ENCODE results near the gene LRP4. TPM values are rescaled to one million over a fixed set of nuclear protein-coding genes. Genes with fewer than 3 reads are reported as not detected.

The LRP4 gene
- total and polyA plus RNA-seq, 2 of the 13 experiments (the other 11 are each of a cell fraction or from before 2014, with no cell fraction given): 4.7 to 13.3 TPM

DNA sequence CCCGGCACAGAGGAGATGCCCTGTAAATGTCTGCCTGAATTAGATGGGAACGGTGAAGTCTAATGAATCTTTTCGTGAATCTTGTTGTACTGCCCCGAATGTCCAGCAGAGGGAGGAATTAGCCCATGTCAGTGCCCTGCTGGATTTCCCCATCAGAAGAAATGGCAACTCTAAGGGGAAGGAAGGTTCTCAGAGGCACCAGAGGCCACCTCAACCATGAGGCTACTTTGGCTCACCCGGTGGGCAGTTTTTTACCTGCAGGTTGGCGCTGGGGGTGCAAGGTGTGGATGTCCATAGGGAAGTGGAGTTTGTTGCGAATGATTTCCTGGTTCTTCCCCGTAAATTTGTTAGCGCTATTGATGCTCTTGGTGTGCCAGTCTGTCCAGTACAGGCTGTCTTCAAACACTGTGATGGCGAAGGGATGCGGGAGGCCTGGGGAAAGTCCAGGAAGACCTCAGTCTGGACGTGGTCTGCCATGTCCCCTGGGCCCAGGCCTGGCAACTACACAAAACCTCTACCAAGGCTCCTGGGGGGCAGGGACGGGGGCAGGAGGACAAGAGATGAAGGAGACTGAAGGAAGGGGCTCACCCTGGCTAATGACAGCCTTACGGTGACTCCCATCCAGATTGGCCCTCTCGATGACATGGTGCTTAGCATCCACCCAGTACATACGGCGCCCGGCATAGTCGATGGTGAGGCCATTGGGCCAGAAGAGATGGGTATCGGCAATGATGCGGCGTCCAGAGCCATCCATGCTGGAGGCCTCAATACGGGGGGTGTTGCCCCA, 28.5 kb downstream of the LRP4 start (continued):
- TF ChIP-seq ZNF496 (CRISPR knock-in tag; IDR thresholded peaks at IDR 0.05; ENCODE audit: insufficient replicate concordance): no peak
- 0 out of 2 replicates have a peak, but pooled peaks have one; percentile 24 for TF ChIP-seq ERF (CRISPR knock-in tag; IDR thresholded peaks at IDR 0.05)
- TF ChIP-seq CEBPG (CRISPR knock-in tag; IDR thresholded peaks at IDR 0.05): peak; percentile 47
- no peak for TF ChIP-seq ZNF768 (CRISPR knock-in tag; IDR thresholded peaks at IDR 0.05)
- no peak for TF ChIP-seq MZF1 (CRISPR knock-in tag; IDR thresholded peaks at IDR 0.05; ENCODE audit: borderline replicate concordance)

DNA sequence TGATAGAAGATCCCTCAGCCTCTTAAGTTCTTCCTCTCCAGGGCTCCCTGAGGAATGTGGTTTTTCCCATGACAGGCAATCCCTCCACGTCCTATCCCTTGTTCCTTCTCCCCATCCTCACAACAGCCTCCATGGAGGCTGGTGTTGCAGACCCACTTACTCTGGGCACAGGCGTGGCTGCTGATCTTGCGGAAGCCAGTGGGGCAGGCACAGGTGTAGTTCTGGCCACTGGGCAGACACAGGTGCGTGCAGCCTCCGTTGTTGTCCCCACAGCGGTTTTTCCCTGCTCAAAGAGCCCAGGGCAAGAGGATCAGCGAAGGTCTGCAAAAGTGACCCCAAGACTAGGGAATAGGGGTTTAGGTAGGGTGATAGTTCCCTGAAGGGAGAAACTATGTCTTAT, 29.1 kb downstream of the LRP4 start:
- H3K36me3 ChIP-seq (replicated peaks in 1 of 2; ENCODE audit: control insufficient read depth in 1 of 2, insufficient read depth in 2 of 2, low read length in 2 of 2): peaks cover 12 to 48% of the 10 kb centered on the region in 2 experiments
- no peaks in the 10 kb centered on the region for H3K27me3 ChIP-seq (ENCODE audit: control insufficient read depth in 1 of 2, insufficient read depth in 2 of 2, low read length in 2 of 2)
- H3K9me3 ChIP-seq (ENCODE audit: low read length): no peaks in the 10 kb centered on the region
- H3K79me2 ChIP-seq (ENCODE audit: insufficient read depth, low read length): no peaks in the 10 kb centered on the region
- TF ChIP-seq, protein P1, sequence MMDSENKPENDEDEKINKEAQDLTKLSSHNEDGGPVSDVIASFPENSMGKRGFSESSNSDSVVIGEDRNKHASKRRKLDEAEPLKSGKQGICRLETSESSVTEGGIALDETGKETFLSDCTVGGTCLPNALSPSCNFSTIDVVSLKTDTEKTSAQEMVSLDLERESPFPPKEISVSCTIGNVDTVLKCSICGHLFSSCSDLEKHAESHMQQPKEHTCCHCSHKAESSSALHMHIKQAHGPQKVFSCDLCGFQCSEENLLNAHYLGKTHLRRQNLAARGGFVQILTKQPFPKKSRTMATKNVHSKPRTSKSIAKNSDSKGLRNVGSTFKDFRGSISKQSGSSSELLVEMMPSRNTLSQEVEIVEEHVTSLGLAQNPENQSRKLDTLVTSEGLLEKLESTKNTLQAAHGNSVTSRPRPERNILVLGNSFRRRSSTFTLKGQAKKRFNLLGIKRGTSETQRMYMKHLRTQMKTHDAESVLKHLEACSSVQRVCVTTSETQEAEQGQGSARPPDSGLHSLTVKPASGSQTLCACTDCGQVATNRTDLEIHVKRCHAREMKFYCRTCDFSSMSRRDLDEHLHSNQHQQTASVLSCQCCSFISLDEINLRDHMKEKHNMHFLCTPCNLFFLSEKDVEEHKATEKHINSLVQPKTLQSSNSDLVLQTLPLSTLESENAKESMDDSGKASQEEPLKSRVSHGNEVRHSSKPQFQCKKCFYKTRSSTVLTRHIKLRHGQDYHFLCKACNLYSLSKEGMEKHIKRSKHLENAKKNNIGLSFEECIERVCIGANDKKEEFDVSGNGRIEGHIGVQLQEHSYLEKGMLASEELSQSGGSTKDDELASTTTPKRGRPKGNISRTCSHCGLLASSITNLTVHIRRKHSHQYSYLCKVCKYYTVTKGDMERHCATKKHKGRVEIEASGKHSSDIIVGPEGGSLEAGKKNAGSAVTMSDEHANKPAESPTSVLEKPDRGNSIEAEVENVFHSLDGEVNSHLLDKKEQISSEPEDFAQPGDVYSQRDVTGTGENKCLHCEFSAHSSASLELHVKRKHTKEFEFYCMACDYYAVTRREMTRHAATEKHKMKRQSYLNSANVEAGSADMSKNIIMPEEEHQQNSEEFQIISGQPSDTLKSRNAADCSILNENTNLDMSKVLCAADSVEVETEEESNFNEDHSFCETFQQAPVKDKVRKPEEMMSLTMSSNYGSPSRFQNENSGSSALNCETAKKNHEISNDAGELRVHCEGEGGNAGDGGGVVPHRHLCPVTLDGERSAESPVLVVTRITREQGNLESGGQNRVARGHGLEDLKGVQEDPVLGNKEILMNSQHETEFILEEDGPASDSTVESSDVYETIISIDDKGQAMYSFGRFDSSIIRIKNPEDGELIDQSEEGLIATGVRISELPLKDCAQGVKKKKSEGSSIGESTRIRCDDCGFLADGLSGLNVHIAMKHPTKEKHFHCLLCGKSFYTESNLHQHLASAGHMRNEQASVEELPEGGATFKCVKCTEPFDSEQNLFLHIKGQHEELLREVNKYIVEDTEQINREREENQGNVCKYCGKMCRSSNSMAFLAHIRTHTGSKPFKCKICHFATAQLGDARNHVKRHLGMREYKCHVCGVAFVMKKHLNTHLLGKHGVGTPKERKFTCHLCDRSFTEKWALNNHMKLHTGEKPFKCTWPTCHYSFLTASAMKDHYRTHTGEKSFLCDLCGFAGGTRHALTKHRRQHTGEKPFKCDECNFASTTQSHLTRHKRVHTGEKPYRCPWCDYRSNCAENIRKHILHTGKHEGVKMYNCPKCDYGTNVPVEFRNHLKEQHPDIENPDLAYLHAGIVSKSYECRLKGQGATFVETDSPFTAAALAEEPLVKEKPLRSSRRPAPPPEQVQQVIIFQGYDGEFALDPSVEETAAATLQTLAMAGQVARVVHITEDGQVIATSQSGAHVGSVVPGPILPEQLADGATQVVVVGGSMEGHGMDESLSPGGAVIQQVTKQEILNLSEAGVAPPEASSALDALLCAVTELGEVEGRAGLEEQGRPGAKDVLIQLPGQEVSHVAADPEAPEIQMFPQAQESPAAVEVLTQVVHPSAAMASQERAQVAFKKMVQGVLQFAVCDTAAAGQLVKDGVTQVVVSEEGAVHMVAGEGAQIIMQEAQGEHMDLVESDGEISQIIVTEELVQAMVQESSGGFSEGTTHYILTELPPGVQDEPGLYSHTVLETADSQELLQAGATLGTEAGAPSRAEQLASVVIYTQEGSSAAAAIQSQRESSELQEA (CRISPR knock-in tag; IDR thresholded peaks at IDR 0.05; ENCODE audit: not compliant biosample characterization): no peak
- TF ChIP-seq ZKSCAN8 (CRISPR knock-in tag; IDR thresholded peaks at IDR 0.05; ENCODE audit: borderline replicate concordance) (no peak), HNRNPL (IDR thresholded peaks at IDR 0.05; ENCODE audit: low read depth, low read length) (no peak), MED8 (CRISPR knock-in tag; IDR thresholded peaks at IDR 0.05; ENCODE audit: insufficient replicate concordance) (no peak), STAG1 (CRISPR knock-in tag; IDR thresholded peaks at IDR 0.05) (no peak), MEIS2 (CRISPR knock-in tag; IDR thresholded peaks at IDR 0.05) (no peak), ZNF713 (CRISPR knock-in tag; IDR thresholded peaks at IDR 0.05) (no peak), ZNF558 (CRISPR knock-in tag; IDR thresholded peaks at IDR 0.05; ENCODE audit: borderline replicate concordance) (no peak), MTA1 (CRISPR knock-in tag; IDR thresholded peaks at IDR 0.05; ENCODE audit: borderline replicate concordance) (no peak), TCF12 (IDR thresholded peaks at IDR 0.05) (no peak), TCF12 (CRISPR knock-in tag; IDR thresholded peaks at IDR 0.05) (no peak)
- BruUV-seq (replicated peaks): no TSS peak
- ATAC-seq (no peak), DNase-seq (ENCODE audit: low spot score) (no peak), FAIRE-seq (no peak)
- H2AFZ ChIP-seq (ENCODE audit: low read length): no peak overlapping the region
- H3K27ac ChIP-seq (ENCODE audit: extremely low read length, insufficient read depth, low read length): no peak overlapping the region
- no peaks in the 10 kb centered on the region for H4K20me1 ChIP-seq (ENCODE audit: insufficient read depth, low read length)
- no peak overlapping the region for H3K4me3 ChIP-seq (replicated peaks in 1 of 3; ENCODE audit: insufficient read depth in 1 of 3, low read depth in 2 of 3, low read length in 3 of 3)
- in situ Hi-C loops (cut with HindIII; ENCODE audit: extremely low pct_ligation_motif_present, low pct_unique_long_range_greater_than_20kb): loop anchor here (5.0 kb wide), 1 partner anchor 273 kb away; no protein-coding TSS in a partner anchor
- H3K4me1 ChIP-seq (ENCODE audit: insufficient read depth, low read length): no peaks in the 10 kb centered on the region
- ChIA-PET POLR2A (no interaction called here), CTCF (ENCODE audit: low intra/inter-chr PET ratio, low total read pairs) (interaction anchor here (1.2 to 3.4 kb wide), 5 partner anchors 30 to 466 kb away, joined by 3 to 57 read pairs (median 8); no protein-coding TSS in a partner anchor)
- intact Hi-C loops (cut with micrococcal nuclease; ENCODE audit: unreplicated experiment): loop anchor here (1.0 to 2.0 kb wide), 3 partner anchors 28 to 272 kb away; no protein-coding TSS in a partner anchor
- no peak overlapping the region for H3K9ac ChIP-seq (ENCODE audit: insufficient read depth, low read depth, low read length)
- H3K4me2 ChIP-seq (ENCODE audit: low read depth, low read length): no peak overlapping the region
- WGBS (ENCODE audit: low lambda C conversion rate): 91% methylated on average over 7 of the region's 7 CpGs

All from HepG2 (cell line).